ENCODE measurements around the gene GPC6. TPM values are rescaled to one million over a fixed set of nuclear protein-coding genes. Genes with fewer than 3 reads are reported as not detected.

Gene GPC6
- total and polyA plus RNA-seq, 9 of the 15 experiments (the other 6 are each of a cell fraction or from before 2014, with no cell fraction given) = under 0.01 to 0.20 (median 0.01) TPM; not detected in 4

DNA sequence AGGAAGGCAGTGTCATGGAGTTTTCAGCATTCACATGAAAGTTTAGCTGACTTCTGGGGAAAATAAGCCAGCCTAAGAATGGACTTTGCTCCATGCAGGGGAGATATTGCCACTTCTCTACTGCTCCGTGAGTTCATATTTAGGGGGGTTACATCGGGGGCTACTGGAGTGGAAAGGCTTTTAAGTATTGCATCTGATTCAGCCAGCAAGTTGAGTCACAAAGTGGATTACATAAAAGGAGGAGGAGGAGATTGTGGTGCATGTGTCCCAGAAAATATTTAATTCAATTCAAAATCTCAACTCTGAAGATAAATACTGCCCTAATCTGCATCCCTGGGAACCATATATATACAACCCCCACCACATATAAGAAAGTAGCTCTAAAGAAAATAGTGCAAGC is 635.7 kb downstream of the GPC6 start (continued):
- TF ChIP-seq STAT5A (IDR thresholded peaks at IDR 0.05; ENCODE audit: borderline replicate concordance, low read length) (no peak), JUN (IDR thresholded peaks at IDR 0.05; ENCODE audit: borderline replicate concordance, low read depth, low read length) (no peak), JUN (CRISPR knock-in tag; IDR thresholded peaks at IDR 0.05; ENCODE audit: borderline replicate concordance) (no peak)

DNA sequence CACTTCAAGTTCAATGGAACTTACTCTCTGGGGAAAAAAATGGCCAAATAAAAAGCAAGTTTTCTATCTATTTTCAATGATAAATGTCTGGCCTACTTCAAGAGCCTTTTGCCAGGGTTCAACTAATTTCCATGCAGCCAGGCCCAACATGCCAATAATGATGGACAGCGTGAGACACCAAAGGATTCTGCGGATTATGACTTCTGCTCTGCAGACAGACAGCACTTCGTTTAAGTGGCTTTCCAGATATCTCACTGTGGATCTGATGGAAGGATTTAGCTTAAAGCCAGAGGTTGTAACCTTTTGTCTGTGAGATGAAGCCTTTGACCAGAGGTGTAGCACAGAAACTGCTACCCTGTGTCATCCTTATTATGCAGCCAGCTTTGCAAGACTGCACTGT is 638.6 kb downstream of the GPC6 start:
- H3K27me3 ChIP-seq (ENCODE audit: control insufficient read depth in 2 of 2, insufficient read depth in 2 of 2, low read length in 2 of 2) = no peaks in the 10 kb centered on the region
- no peak for FAIRE-seq
- DNase-seq (ENCODE audit: extremely low read depth in 1 of 4, low spot score in 3 of 4) = no peak
- no peak overlapping the region for H3K27ac ChIP-seq (ENCODE audit: extremely low read depth, low read depth, low read length)
- H2AFZ ChIP-seq (ENCODE audit: low read depth, low read length) = no peak overlapping the region
- H3K4me2 ChIP-seq (ENCODE audit: insufficient read depth, low read length) = no peak overlapping the region
- H3K36me3 ChIP-seq (ENCODE audit: control insufficient read depth, insufficient read depth, low read length) = no peaks in the 10 kb centered on the region
- TF ChIP-seq ZBED1 (IDR thresholded peaks at IDR 0.05) (no peak), CCAR2 (IDR thresholded peaks at IDR 0.05; ENCODE audit: low read depth, low read length) (no peak), DMBX1 (CRISPR knock-in tag; IDR thresholded peaks at IDR 0.05; ENCODE audit: borderline replicate concordance) (no peak), TEAD1 (CRISPR knock-in tag; IDR thresholded peaks at IDR 0.05) (no peak), PPARD (CRISPR knock-in tag; IDR thresholded peaks at IDR 0.05) (no peak), KDM2B (CRISPR knock-in tag; IDR thresholded peaks at IDR 0.05) (no peak), TFAM (CRISPR knock-in tag; conservative IDR thresholded peaks at IDR 0.05) (no peak), SNRNP70 (optimal IDR thresholded peaks at IDR 0.05; ENCODE audit: low read depth, low read length) (no peak)
- TF ChIP-seq, protein P1, sequence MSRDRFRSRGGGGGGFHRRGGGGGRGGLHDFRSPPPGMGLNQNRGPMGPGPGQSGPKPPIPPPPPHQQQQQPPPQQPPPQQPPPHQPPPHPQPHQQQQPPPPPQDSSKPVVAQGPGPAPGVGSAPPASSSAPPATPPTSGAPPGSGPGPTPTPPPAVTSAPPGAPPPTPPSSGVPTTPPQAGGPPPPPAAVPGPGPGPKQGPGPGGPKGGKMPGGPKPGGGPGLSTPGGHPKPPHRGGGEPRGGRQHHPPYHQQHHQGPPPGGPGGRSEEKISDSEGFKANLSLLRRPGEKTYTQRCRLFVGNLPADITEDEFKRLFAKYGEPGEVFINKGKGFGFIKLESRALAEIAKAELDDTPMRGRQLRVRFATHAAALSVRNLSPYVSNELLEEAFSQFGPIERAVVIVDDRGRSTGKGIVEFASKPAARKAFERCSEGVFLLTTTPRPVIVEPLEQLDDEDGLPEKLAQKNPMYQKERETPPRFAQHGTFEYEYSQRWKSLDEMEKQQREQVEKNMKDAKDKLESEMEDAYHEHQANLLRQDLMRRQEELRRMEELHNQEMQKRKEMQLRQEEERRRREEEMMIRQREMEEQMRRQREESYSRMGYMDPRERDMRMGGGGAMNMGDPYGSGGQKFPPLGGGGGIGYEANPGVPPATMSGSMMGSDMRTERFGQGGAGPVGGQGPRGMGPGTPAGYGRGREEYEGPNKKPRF (IDR thresholded peaks at IDR 0.05; ENCODE audit: low read depth, low read length) = no peak
- TF ChIP-seq, protein P2, sequence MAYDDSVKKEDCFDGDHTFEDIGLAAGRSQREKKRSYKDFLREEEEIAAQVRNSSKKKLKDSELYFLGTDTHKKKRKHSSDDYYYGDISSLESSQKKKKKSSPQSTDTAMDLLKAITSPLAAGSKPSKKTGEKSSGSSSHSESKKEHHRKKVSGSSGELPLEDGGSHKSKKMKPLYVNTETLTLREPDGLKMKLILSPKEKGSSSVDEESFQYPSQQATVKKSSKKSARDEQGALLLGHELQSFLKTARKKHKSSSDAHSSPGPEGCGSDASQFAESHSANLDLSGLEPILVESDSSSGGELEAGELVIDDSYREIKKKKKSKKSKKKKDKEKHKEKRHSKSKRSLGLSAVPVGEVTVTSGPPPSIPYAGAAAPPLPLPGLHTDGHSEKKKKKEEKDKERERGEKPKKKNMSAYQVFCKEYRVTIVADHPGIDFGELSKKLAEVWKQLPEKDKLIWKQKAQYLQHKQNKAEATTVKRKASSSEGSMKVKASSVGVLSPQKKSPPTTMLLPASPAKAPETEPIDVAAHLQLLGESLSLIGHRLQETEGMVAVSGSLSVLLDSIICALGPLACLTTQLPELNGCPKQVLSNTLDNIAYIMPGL (CRISPR knock-in tag; IDR thresholded peaks at IDR 0.05) = no peak
- TF ChIP-seq, protein P3, sequence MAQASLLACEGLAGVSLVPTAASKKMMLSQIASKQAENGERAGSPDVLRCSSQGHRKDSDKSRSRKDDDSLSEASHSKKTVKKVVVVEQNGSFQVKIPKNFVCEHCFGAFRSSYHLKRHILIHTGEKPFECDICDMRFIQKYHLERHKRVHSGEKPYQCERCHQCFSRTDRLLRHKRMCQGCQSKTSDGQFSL (CRISPR knock-in tag; IDR thresholded peaks at IDR 0.05) = no peak
- TF ChIP-seq, protein P3 (tag; IDR thresholded peaks at IDR 0.05) = no peak
- in situ Hi-C loops (cut with MboI) (no loop called here), intact Hi-C loops (cut with micrococcal nuclease) (no loop called here)
- H3K9me1 ChIP-seq (ENCODE audit: control insufficient read depth, insufficient read depth, low read length) = no peaks in the 10 kb centered on the region
- no peaks in the 10 kb centered on the region for H3K9me3 ChIP-seq (replicated peaks; ENCODE audit: control insufficient read depth, insufficient read depth, low read depth, low read length)
- no peaks in the 10 kb centered on the region for H3K4me1 ChIP-seq (replicated peaks in 1 of 2; ENCODE audit: control insufficient read depth in 2 of 2, insufficient read depth in 2 of 2, low read length in 2 of 2)
- no peak overlapping the region for H3K9ac ChIP-seq (ENCODE audit: insufficient read depth in 1 of 2, low read depth in 2 of 2, low read length in 2 of 2)
- no peaks in the 10 kb centered on the region for H4K20me1 ChIP-seq (replicated peaks; ENCODE audit: control insufficient read depth, insufficient read depth, low read length)
- ChIA-PET CTCF (ENCODE audit: low intra/inter-chr PET ratio) (no interaction called here), POLR2A (no interaction called here)
- WGBS (ENCODE audit: insufficient coverage, low coverage, missing lambda C conversion rate) = 3% methylated on average over 3 of the region's 3 CpGs
- no peaks in the 10 kb centered on the region for H3K79me2 ChIP-seq (ENCODE audit: control insufficient read depth, insufficient read depth, low read length)
- H3K4me3 ChIP-seq = no peak overlapping the region
- ATAC-seq = no peak
- BruUV-seq (replicated peaks) = no TSS peak
